SK-N-SH (cell line): ENCODE data around the gene TEX22. TPM values are rescaled to one million over a fixed set of nuclear protein-coding genes. Genes with fewer than 3 reads are reported as not detected.

Source experiments
- CTCF ChIA-PET: fragments of 300-600, 350-600 bp; formaldehyde crosslinking; extraction: SDS; loops from one replicate; lab custom pipeline; 2021; lab: Yijun Ruan, JAX
- POLR2A ChIA-PET: fragments of 350-600 bp; sonication (Branson Sonifier 250); formaldehyde crosslinking; extraction: SDS; loops from one replicate; lab custom pipeline; 2020; ENCODE audit warnings: antibody characterized with exemption, inconsistent platforms; lab: Yijun Ruan, JAX
- DNase-seq: peaks from one replicate; pipeline ENCODE4 v3.0.0; 2012
- H2AFZ ChIP-seq: fragments of 200-600 bp; sonication (generic); 2 replicates; pipeline ENCODE4 v1.8.1; 2016; ENCODE audit warnings: antibody characterized with exemption, mild to moderate bottlenecking, low read depth
- H3F3A ChIP-seq: fragments of 200-600 bp; sonication (generic); replicated peaks from 2 replicates; pipeline ENCODE3; 2016; ENCODE audit warnings: antibody characterized with exemption, mild to moderate bottlenecking; ENCODE audit not compliant: insufficient read depth
- H3K27ac ChIP-seq, 2 experiments: fragments of 200-500 bp in 1 of 2; fragments of 200-600 bp in 1 of 2; sonication (Bioruptor generic) in 1 of 2; sonication (generic), shearing (Covaris generic) in 1 of 2; 2 replicates each; pipeline versions ENCODE4 v1.5.1 to v1.6.1; 2014 to 2016; ENCODE audit warnings: low read depth in 2 of 2, inconsistent platforms in 1 of 2, low read length in 1 of 2, mild to moderate bottlenecking in 1 of 2, mixed read lengths in 1 of 2
- H3K27me3 ChIP-seq: fragments of 200-600 bp; sonication (generic), shearing (Covaris generic); 2 replicates; pipeline ENCODE4 v1.6.1; 2016; ENCODE audit warnings: mixed run types; ENCODE audit not compliant: insufficient read depth
- H3K36me3 ChIP-seq, 2 experiments: fragments of 200-500 bp in 1 of 2; fragments of 200-600 bp in 1 of 2; sonication (Bioruptor generic) in 1 of 2; sonication (generic) in 1 of 2; replicated peaks in 1 of 2; 2 replicates each; pipeline versions ENCODE3 to v1.5.1; 2014 to 2016; ENCODE audit warnings: low read length in 1 of 2, mild to moderate bottlenecking in 1 of 2; ENCODE audit not compliant: insufficient read depth in 2 of 2, control insufficient read depth in 1 of 2
- H3K4me1 ChIP-seq, 2 experiments: fragments of 200-500 bp in 1 of 2; fragments of 200-600 bp in 1 of 2; sonication (Bioruptor generic) in 1 of 2; sonication (generic), shearing (Covaris generic) in 1 of 2; 2 replicates each; pipeline versions ENCODE4 v1.5.1 to v1.6.1; 2014 to 2016; ENCODE audit warnings: low read depth in 1 of 2, low read length in 1 of 2, mixed run types in 1 of 2; ENCODE audit not compliant: insufficient read depth in 2 of 2, control insufficient read depth in 1 of 2
- H3K4me2 ChIP-seq: fragments of 200-600 bp; sonication (generic), shearing (Covaris generic); 2 replicates; pipeline ENCODE4 v1.6.1; 2017; ENCODE audit warnings: mixed run types
- H3K4me3 ChIP-seq, 2 experiments: fragments of 200-500 bp in 1 of 2; fragments of 200-600 bp in 1 of 2; sonication (Bioruptor generic) in 1 of 2; sonication (generic), shearing (Covaris generic) in 1 of 2; 2 replicates each; pipeline versions ENCODE4 v1.5.1 to v1.8.1; 2014 to 2016; ENCODE audit warnings: low read depth in 2 of 2, inconsistent platforms in 1 of 2, low read length in 1 of 2, mild to moderate bottlenecking in 1 of 2, mixed read lengths in 1 of 2, moderate library complexity in 1 of 2
- H3K79me2 ChIP-seq: fragments of 200-600 bp; sonication (generic); 2 replicates; pipeline ENCODE4 v1.8.1; 2017; ENCODE audit warnings: mild to moderate bottlenecking; ENCODE audit not compliant: insufficient read depth
- H3K9ac ChIP-seq: fragments of 200-600 bp; sonication (generic); 2 replicates; pipeline ENCODE4 v1.6.1; 2017; ENCODE audit warnings: mixed run types
- H3K9me2 ChIP-seq: fragments of 200-600 bp; sonication (generic); 2 replicates; pipeline ENCODE4 v1.6.1; 2017; ENCODE audit warnings: mixed run types
- H3K9me3 ChIP-seq: fragments of 200-600 bp; sonication (generic); 2 replicates; pipeline ENCODE4 v1.6.1; 2017; ENCODE audit warnings: mixed run types, mild to moderate bottlenecking, moderate library complexity
- H4K20me1 ChIP-seq: fragments of 200-600 bp; sonication (generic); 2 replicates; pipeline ENCODE4 v1.6.1; 2017; ENCODE audit warnings: mild to moderate bottlenecking, mixed run types; ENCODE audit not compliant: insufficient read depth
- CHD2 ChIP-seq: fragments of 150-350 bp; IDR thresholded peaks from 2 replicates; pipeline ENCODE4 v1.6.1; 2018; ENCODE audit warnings: low read length; ENCODE audit not compliant: partially characterized antibody
- CTCF ChIP-seq: fragments of 200-600 bp; sonication (generic); IDR thresholded peaks from 2 replicates; pipeline ENCODE4 v1.6.1; 2017; ENCODE audit warnings: antibody characterized with exemption, mild to moderate bottlenecking, moderate library complexity
- ELF1 ChIP-seq: IDR thresholded peaks from 2 replicates; pipeline ENCODE4 v1.4.0; 2012
- EZH2phosphoT487 ChIP-seq: fragments of 200-600 bp; sonication (generic); IDR thresholded peaks from 2 replicates; pipeline ENCODE4 v1.6.1; 2017; ENCODE audit warnings: low read depth, mixed run types, mild to moderate bottlenecking, antibody characterized with exemption, moderate library complexity, borderline replicate concordance
- FOSL2 ChIP-seq: IDR thresholded peaks from 2 replicates; pipeline ENCODE4 v1.4.0; 2012; ENCODE audit warnings: low read depth, mild to moderate bottlenecking, moderate library complexity, borderline replicate concordance
- FOXM1 ChIP-seq: IDR thresholded peaks from 2 replicates; pipeline ENCODE4 v1.4.0; 2012; ENCODE audit warnings: low read depth, mild to moderate bottlenecking
- GABPA ChIP-seq: IDR thresholded peaks from 2 replicates; pipeline ENCODE4 v1.4.0; 2012; ENCODE audit warnings: low read depth, mild to moderate bottlenecking
- GATA2 ChIP-seq: sonication (generic); formaldehyde crosslinking; IDR thresholded peaks from 2 replicates; pipeline ENCODE4 v1.5.0; 2020; ENCODE audit warnings: mild to moderate bottlenecking, missing genetic modification reagents
- JUND ChIP-seq: IDR thresholded peaks from 2 replicates; pipeline ENCODE4 v1.4.0; 2012
- MEF2A ChIP-seq: IDR thresholded peaks from 2 replicates; pipeline ENCODE4 v1.4.0; 2012; ENCODE audit warnings: low read depth, borderline replicate concordance
- NRF1 ChIP-seq: IDR thresholded peaks from 2 replicates; pipeline ENCODE4 v1.6.1; 2012; ENCODE audit warnings: low read depth, mild to moderate bottlenecking, low read length
- PBX3 ChIP-seq: IDR thresholded peaks from 2 replicates; pipeline ENCODE4; 2012
- REST ChIP-seq: IDR thresholded peaks from 2 replicates; pipeline ENCODE4 v1.6.1; 2012; ENCODE audit warnings: mild to moderate bottlenecking, low read depth, low read length, moderate library complexity
- RFX5 ChIP-seq: IDR thresholded peaks from 2 replicates; pipeline ENCODE4 v1.6.1; 2012; ENCODE audit warnings: mild to moderate bottlenecking, improper control_type of control experiment, low read length
- TEAD4 ChIP-seq: IDR thresholded peaks from 2 replicates; pipeline ENCODE4 v1.4.0; 2012; ENCODE audit warnings: mild to moderate bottlenecking, borderline replicate concordance; ENCODE audit not compliant: insufficient read depth
- WGBS: methylation state at CpG from one replicate; pipeline ENCODE4 v1.1.6; 2017; ENCODE audit warnings: low lambda C conversion rate; 5-methylcytosine and 5-hydroxymethylcytosine counted together
- polyA plus RNA-seq, 3 experiments: library from polyadenylated mRNA; depleted of rRNA; stranded (reverse); fragments of >200 nt; gene quantifications; 2 replicates each; pipeline ENCODE4 v1.2.3, GENCODE V29; 2012
- TF ChIP-seq, protein P1 (sequence below): IDR thresholded peaks from 2 replicates; pipeline ENCODE4 v1.4.0; 2012; ENCODE audit warnings: low read depth, borderline replicate concordance
- TF ChIP-seq, protein P2 (sequence below): fragments of 150-350 bp; IDR thresholded peaks from 2 replicates; pipeline ENCODE4 v1.6.1; 2017; ENCODE audit warnings: antibody characterized with exemption, low read length, low read depth, borderline replicate concordance

Gene TEX22
- polyA plus RNA-seq, 1 of the 3 experiments (the other 2 are of a cell fraction) = 0.26 TPM

- Histone ChIP-seq H3F3A (peaks cover 21% of the 10 kb centered on the region), H2AFZ (no peak overlapping the region), H3K9ac (no peak overlapping the region), H3K79me2 (peaks cover 100% of the 10 kb centered on the region), H4K20me1 (peaks cover 90% of the 10 kb centered on the region), H3K4me3 (no peak overlapping the region), H3K36me3 (peaks cover 3 to 17% of the 10 kb centered on the region in 2 experiments), H3K9me2 (no peaks in the 10 kb centered on the region), H3K9me3 (no peaks in the 10 kb centered on the region), H3K4me1 (peaks cover 0 to 4% of the 10 kb centered on the region in 2 experiments; a peak in 1 of 4 replicates), H3K4me2 (no peak overlapping the region), H3K27me3 (no peaks in the 10 kb centered on the region), H3K27ac (no peak overlapping the region)
- TF ChIP-seq MEF2A (no peak), RFX5 (no peak), PBX3 (no peak), CTCF (no peak), ELF1 (no peak), CHD2 (no peak), NRF1 (no peak), GATA2 (CRISPR knock-in tag) (no peak), FOSL2 (no peak), REST (no peak), TEAD4 (no peak), FOXM1 (no peak), JUND (no peak), EZH2phosphoT487 (no peak), GABPA (no peak)
- TF ChIP-seq, protein P1, sequence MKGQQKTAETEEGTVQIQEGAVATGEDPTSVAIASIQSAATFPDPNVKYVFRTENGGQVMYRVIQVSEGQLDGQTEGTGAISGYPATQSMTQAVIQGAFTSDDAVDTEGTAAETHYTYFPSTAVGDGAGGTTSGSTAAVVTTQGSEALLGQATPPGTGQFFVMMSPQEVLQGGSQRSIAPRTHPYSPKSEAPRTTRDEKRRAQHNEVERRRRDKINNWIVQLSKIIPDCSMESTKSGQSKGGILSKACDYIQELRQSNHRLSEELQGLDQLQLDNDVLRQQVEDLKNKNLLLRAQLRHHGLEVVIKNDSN = no peak
- TF ChIP-seq, protein P2, sequence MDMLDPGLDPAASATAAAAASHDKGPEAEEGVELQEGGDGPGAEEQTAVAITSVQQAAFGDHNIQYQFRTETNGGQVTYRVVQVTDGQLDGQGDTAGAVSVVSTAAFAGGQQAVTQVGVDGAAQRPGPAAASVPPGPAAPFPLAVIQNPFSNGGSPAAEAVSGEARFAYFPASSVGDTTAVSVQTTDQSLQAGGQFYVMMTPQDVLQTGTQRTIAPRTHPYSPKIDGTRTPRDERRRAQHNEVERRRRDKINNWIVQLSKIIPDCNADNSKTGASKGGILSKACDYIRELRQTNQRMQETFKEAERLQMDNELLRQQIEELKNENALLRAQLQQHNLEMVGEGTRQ = no peak
- POLR2A ChIA-PET = no interaction called here
- WGBS = 94% methylated on average over 12 of the region's 12 CpGs
- CTCF ChIA-PET = interaction anchor here (1.1 to 1.8 kb wide), 3 partner anchors 15 to 57 kb away, joined by 4 to 8 read pairs (median 5); no protein-coding TSS in a partner anchor
- no peak for DNase-seq
Measured at GRCh38 chr14:105432657-105433056, 34.3 kb downstream of the TEX22 start.
